Gastrocnemius medialis (tissue), 4 donors: ENCODE measurements around the gene RRP1.

ENCODE experiments used
- CTCF ChIP-seq, 5 experiments: fragments of 450-650 bp in 3 of 5; fragments of 200-600 bp in 2 of 5; sonication (generic) in 2 of 5; IDR thresholded peaks in 4 of 5; conservative IDR thresholded peaks in 1 of 5; 1 replicate in 4 of 5; 2 replicates in 1 of 5; pipeline ENCODE4 v1.5.1; 2016 to 2019; ENCODE audit warnings: antibody characterized with exemption in 5 of 5, mild to moderate bottlenecking in 3 of 5, moderate library complexity in 3 of 5
- POLR2A ChIP-seq, 2 donors: fragments of 450-650 bp; IDR thresholded peaks; one replicate each; pipeline ENCODE4 v1.6.1; 2017; ENCODE audit warnings: antibody characterized with exemption in 2 of 2, mild to moderate bottlenecking in 2 of 2, moderate library complexity in 2 of 2

- TF ChIP-seq CTCF (IDR thresholded peaks at IDR 0.05 in 4 of 5, conservative IDR thresholded peaks at IDR 0.05 in 1 of 5) (no peak), POLR2A (IDR thresholded peaks at IDR 0.05) (no peak)
Measured at GRCh38 chr21:43825242-43825935, 36.0 kb downstream of the RRP1 start.
